ENCODE results near the gene ZMYND8.

DNA sequence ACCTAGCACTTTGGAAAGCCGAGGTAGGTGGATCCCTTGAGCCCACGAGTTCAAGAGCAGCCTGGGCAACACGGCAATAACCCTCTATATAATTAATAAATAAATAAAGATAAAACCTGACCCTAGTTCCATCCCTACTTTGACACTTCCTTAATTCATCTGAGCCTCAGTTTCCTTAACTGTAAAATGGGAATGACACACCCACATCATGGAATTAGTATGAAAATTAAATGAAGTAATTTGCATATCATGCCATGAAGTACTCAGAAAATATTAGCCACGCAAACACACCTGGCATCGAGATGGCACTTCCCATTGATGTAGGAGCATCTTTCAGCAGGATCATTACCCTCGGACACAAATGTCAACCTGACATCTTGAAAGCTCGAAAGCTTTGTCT is 19.1 kb downstream of the ZMYND8 start:
- TF ChIP-seq, protein P1, sequence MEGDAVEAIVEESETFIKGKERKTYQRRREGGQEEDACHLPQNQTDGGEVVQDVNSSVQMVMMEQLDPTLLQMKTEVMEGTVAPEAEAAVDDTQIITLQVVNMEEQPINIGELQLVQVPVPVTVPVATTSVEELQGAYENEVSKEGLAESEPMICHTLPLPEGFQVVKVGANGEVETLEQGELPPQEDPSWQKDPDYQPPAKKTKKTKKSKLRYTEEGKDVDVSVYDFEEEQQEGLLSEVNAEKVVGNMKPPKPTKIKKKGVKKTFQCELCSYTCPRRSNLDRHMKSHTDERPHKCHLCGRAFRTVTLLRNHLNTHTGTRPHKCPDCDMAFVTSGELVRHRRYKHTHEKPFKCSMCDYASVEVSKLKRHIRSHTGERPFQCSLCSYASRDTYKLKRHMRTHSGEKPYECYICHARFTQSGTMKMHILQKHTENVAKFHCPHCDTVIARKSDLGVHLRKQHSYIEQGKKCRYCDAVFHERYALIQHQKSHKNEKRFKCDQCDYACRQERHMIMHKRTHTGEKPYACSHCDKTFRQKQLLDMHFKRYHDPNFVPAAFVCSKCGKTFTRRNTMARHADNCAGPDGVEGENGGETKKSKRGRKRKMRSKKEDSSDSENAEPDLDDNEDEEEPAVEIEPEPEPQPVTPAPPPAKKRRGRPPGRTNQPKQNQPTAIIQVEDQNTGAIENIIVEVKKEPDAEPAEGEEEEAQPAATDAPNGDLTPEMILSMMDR (IDR thresholded peaks at IDR 0.05), result no peak
- TF ChIP-seq POLR2A (IDR thresholded peaks at IDR 0.05), result no peak
